GM18502 (cell line): ENCODE data around the gene TTC7B.
A peak's percentile ranks its signal among the peaks of the same experiment; 100 is the strongest.

Experiments
- ATAC-seq: cut with Tn5 transposase; IDR thresholded peaks from one replicate; pipeline ENCODE4 v1.9.1; 2021; ENCODE audit warnings: mild to moderate bottlenecking; ENCODE audit not compliant: unreplicated experiment, poor library complexity

TTC7B gene

DNA sequence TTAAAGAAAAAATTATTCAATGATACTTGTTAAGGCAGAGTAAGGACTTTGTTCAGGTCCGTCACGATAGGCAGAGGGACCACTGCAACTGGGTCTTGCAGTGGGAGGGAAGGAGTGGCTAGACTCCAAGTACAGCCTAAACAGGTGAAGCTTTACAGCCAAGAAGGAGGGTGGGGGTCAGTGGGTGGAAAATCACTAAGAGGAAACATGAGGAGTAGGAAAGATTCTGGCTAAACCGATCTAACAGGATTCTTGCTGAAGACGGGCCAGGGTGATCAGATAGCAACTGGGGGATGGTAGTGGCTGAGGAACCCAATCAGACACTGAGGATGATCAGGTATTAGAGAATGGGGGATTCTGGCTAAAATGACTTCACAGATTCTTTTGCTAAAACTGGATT is 100.2 kb downstream of the TTC7B start:
- ATAC-seq, result no peak

DNA sequence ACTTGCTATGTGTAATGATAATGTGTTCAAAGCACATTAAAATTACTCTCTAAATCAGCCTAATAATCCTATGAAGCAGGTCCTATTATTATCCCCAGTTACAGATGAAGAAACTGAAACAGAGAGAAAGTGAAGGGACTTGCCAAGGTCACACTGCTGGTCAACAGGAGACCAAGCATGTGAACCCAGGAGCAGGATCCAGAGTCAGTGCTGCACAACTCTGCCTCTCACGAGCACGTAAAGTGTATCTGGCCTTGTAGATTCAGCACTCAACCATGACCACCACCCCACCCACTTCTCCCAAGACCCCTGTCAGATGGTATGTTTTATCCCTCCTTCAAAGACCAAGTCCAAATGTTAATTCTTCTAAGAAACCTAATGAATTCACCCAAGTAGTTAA is 100.7 kb downstream of the TTC7B start:
- ATAC-seq, result no peak

- no peak for ATAC-seq
Measured at GRCh38 chr14:90714811-90715210, 101.4 kb downstream of the TTC7B start.

GRCh38 chr14:90704738-90705392 is 111.4 kb downstream of the TTC7B start:
- ATAC-seq, result no peak

DNA sequence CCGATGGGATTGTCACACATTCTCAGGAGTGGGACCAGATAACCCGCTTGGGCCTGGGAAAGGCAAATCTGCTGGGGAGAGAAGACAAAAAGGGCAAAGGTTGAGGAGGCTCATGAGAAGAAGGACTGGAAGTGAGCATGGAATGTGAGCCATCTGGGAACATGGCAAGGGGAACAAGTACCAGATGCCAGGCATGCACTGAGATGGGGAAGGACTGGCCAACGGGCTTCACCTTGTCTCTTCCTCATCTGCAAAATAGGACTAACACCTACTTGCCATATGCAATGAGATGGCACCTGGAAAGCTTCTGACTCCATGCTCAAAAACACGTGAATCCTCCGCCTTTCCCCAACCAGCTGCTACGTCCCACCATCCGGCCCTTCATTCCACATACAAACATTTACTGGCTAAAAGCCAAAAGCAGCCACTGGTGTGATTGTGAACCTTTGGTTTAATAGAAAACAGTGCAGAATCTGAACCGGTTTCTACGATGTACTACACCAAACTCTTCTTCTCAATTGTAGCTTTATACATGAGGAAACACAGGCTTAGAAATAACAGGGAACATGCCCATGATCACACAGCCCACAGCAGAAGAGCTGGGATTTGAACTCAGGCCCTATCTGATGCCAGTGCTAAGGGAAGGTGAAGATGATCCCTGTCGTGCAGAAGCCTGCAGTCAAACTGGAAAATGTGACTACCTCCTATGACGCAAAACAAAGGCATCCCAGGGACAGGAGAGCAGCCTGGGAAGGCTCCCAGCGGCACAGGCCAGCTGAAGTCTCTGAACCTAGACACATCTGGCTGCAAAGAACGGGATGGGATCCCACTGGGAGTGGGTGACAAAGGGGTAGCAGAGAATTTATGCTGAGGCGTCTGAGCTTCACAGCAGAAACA is 112.1 kb downstream of the TTC7B start:
- ATAC-seq, result no peak

DNA sequence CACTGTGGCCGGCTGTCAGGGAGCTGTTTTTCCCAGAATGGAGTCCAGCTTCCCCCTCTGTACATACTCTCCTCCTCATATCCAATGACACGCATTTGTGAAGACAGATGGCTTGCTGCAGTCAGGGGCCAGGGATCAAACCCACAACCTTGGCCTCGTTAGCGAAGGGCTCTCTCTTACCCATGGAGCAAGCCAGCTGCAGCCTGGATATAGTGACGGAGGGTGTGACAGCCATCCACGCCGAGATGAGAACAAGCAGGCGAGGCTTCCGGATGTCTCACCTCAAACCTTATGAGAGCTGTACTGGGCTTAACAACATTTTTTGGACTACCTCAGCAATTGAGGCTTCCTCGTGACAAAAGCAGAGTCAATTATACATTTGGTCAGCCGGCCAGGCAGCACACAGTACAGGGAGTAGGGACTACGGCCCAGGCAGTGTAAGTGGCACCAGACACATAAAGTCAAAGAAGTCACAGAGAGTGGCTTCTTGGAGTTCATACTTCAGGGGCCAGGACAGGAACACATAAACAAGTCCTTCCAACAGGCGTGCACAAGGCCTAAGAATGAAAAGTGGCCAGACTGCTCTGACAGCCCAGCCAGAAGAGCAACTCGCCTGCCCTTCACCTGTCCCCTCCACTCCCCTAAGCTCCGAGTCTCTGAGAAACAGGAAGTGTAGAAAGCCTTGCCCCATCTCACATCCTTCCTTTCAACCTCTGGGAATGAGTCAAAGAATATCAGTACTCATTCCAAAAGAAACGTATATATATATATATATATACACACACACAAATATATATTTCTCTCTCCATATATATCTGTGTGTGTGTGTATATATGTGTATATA is 115.1 kb downstream of the TTC7B start:
- ATAC-seq, result no peak

DNA sequence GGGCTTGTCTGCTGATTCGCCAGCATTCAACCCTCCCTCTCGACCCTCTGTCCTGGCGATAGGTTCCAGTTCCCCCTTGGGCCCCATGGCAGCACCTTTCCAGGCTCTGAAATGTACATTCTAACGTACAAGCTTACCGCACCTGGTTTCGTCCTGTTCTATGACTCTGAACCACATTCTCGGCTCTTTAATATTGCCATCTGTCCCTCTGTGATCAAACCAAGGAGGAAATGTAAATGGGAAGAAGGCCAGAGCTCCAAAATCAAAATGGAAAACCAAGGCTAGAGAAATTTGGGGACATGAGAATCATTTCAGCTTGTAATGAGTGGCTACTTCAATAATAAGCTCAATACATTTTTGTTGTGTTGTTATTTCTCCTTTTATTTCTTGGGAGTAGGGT is 117.2 kb downstream of the TTC7B start:
- ATAC-seq, result no peak

DNA sequence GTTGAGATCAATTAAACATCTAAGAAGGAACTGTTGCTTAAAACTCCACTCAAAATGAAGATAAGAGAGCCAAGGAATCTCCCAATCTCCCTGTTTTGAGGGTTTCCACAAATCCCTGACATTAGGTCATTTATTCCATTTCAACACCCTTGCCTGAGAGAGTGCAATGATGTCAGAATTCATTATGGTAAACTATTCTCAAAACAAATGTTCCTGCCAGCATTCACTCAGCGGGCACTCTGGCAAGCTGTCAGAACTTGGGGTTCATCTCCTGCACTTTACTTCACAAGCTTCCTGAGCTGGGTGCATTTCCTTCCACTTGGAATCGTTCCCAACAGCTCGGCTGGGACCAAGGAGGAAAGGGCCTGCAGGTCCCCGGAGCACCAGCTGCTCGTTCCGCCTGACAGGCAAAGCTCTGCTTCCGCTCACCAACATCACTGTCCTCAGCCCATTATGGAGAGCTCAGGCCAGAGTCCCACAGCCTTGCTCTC is 117.8 kb downstream of the TTC7B start:
- ATAC-seq, result no peak

DNA sequence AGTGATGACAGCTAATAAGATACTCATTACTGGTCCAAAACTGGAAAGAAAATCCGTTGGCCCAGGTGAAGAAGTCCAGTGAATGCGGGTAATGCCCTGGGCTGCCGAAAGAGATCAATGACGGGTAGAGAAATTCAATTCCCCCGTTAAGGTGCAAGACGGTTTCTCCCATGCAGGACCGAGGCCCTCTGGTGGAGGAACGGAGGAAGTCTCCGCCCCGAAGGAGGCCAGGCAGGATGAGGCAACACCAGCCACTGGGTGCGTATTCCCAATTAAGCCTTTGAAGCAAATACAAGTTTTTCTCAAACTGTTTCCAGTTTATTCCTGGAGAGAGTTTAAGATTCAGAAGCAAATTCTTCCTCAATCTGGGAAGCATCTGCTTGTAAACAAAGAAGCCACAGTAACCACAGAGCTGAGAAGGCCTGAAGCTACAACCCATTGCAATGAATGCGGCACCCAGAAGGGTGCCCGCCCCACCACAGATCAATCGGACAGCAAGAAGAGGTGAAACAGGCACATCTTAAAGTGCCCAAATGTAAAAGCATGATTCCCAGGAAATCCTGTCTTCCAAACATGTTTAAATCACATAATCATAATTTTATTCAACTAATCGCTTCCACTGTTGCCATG is 118.5 kb downstream of the TTC7B start:
- peak; percentile 75 for ATAC-seq

- ATAC-seq, result no peak
Measured at GRCh38 chr14:90697132-90697531, 119.1 kb downstream of the TTC7B start.

- no peak for ATAC-seq
Measured at GRCh38 chr14:90696720-90697119, 119.5 kb downstream of the TTC7B start.

DNA sequence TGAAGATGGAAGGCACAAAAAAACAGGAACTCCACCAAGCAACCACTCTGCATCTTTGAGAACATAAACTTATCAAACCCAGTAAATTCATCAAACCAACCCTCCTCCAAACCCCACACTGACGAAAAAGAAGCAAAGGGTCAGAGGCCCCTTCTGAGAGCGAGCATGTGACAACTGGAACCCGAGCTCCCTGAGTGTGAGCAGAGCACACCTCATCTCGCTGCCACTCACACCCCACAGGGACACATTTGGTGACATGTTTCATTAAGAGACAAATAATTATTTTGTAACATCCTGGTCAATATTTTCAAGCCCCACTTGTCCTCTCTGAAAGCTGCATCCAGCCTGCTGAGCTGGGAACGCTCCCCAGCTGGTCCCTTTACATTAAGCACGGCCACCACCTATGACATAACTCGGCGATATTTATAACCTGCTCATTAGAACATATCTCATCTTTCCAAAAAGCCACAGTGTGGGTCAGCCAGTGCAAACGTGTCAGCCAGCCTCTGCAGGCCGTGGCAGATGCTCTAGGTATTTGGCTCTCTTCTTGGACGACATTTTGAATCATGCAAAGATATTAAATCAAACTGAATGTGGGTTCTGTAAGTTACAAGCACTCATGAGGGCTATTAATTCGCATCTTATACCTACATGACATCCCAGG is 120.1 kb downstream of the TTC7B start:
- no peak for ATAC-seq

- no peak for ATAC-seq
Measured at GRCh38 chr14:90693413-90693812, 122.8 kb downstream of the TTC7B start.

DNA sequence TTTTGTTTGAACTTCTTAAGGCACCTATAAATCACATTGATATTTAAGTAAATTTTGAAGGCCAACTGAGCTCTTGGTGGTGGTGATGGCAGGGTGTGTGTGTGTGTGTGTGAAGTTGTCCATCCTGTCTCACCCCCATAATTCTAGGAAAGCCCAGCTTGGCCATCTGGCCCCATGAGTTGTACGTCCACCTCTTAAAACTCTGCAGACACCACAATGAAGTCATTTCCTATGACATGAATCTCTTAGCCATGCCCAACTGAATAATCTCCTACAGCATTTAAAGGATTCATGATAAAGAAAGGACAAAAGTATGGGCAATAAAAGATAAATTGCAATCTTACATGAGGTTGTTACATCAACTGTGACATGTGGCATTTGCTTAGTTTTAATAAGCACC is 123.4 kb downstream of the TTC7B start:
- ATAC-seq, result no peak

DNA sequence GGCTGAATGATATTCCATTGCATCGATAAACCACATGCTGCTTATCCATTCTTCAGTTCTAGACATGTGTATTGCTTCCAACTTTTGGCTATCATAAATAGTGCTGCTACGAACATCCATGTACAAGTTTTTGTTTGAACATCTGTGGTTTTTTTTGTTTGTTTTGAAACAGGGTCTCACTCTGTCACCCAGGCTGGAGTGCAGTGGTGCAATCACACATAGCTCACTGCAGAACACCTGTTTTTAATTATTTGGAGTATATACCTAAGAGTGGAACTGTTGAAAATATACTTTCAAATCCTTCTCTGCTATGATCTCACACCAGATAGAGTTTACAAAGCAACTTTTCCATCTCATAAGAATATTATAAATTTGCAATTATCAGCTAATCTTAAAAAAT is 124.2 kb downstream of the TTC7B start:
- ATAC-seq, result no peak

DNA sequence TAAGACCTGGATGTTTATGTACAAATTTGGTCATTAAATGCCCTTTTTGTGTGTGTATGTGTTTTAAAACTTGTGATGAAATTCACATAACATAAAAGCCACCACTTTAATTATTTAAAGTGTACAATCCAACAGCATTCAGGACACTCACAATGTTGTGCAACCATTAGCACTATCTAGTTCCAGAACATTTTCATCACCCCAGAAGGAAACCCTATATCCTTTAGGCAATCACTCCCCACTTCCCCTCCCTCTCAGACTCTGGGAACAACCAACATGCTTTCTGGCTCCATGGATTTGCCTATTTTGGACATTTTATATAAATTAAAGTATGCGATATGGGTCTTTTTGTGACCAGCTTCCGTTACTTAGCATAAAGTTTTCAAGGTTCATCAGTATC is 124.6 kb downstream of the TTC7B start:
- ATAC-seq, result no peak

GRCh38 chr14:90687680-90688079 is 128.6 kb downstream of the TTC7B start:
- no peak for ATAC-seq

GRCh38 chr14:90682615-90683014 is 133.6 kb downstream of the TTC7B start:
- ATAC-seq, result no peak

DNA sequence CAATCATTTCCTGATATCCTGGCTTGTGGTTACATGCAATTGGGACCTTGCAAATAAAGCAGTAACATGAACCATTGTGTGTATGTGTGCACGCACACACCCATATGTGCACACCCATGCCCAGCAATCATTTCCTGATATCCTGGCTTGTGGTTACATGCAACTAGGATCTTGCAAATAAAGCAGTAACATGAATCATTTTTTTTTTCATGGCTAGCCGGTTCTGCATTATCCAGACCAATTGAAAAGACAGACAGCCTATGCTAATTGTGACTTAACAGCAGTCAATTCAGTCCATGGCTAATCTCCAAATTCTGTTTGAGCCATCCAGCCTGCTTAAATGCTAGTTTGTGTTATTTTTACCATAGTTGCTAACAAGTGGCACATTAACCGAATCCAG is 134.3 kb downstream of the TTC7B start:
- ATAC-seq, result no peak

- no peak for ATAC-seq
Measured at GRCh38 chr14:90678846-90679362, 137.3 kb downstream of the TTC7B start.
